ENCODE measurements around the gene TMED1. TPM values are rescaled to one million over a fixed set of nuclear protein-coding genes. Genes with fewer than 3 reads are reported as not detected.

The TMED1 gene
- total RNA-seq, 1 experiment from 2014 or later, result 26.3 TPM

- Histone ChIP-seq H3K36me3 (ENCODE audit: control insufficient read depth in 1 of 2, insufficient read depth in 2 of 2, low read length in 2 of 2) (no peaks in the 10 kb centered on the region), H3K9me3 (ENCODE audit: control insufficient read depth in 1 of 2, insufficient read depth in 1 of 2, low read depth in 1 of 2, low read length in 2 of 2) (no peaks in the 10 kb centered on the region), H3K27ac (ENCODE audit: low read depth, low read length) (no peak overlapping the region), H3K9me2 (ENCODE audit: insufficient read depth) (no peaks in the 10 kb centered on the region), H3K79me2 (ENCODE audit: insufficient read depth, low read length) (no peaks in the 10 kb centered on the region), H4K20me1 (ENCODE audit: insufficient read depth) (no peaks in the 10 kb centered on the region), H3K27me3 (ENCODE audit: insufficient read depth, low read length) (no peaks in the 10 kb centered on the region), H3K9ac (ENCODE audit: low read length) (no peak overlapping the region), H3K4me2 (ENCODE audit: low read length) (no peak overlapping the region), H3K4me3 (replicated peaks in 1 of 2; ENCODE audit: low read depth in 1 of 2, low read length in 2 of 2) (no peak overlapping the region), H2AFZ (ENCODE audit: low read depth, low read length, poor library complexity, severe bottlenecking) (no peak overlapping the region), H3K4me1 (ENCODE audit: control insufficient read depth in 1 of 2, insufficient read depth in 2 of 2, low read length in 2 of 2) (peaks cover 2 to 12% of the 10 kb centered on the region in 2 experiments; a peak in 2 of 4 replicates)
- TF ChIP-seq JUND (IDR thresholded peaks at IDR 0.05) (no peak), SRF (IDR thresholded peaks at IDR 0.05; ENCODE audit: low read depth) (no peak), POLR2AphosphoS5 (IDR thresholded peaks at IDR 0.05; ENCODE audit: low read depth, low read length) (no peak), ZNF274 (IDR thresholded peaks at IDR 0.05; ENCODE audit: low read depth, low read length) (no peak), SP1 (IDR thresholded peaks at IDR 0.05; ENCODE audit: low read depth) (no peak), ATF3 (IDR thresholded peaks at IDR 0.05) (no peak), CTCF (IDR thresholded peaks at IDR 0.05 in 2 of 3, conservative IDR thresholded peaks at IDR 0.05 in 1 of 3; ENCODE audit: borderline replicate concordance in 1 of 3, insufficient read depth in 1 of 3, low read depth in 2 of 3, low read length in 2 of 3) (no peak), ZFX (IDR thresholded peaks at IDR 0.05) (no peak), ZBTB33 (IDR thresholded peaks at IDR 0.05; ENCODE audit: extremely low read depth, insufficient replicate concordance, low read length) (no peak), TCF7L2 (IDR thresholded peaks at IDR 0.05; ENCODE audit: borderline replicate concordance, extremely low read depth, insufficient read depth, insufficient read length) (no peak), REST (IDR thresholded peaks at IDR 0.05; ENCODE audit: low read depth) (no peak), EGR1 (IDR thresholded peaks at IDR 0.05; ENCODE audit: low read depth) (no peak), FOSL1 (IDR thresholded peaks at IDR 0.05; ENCODE audit: low read depth) (no peak), MAX (IDR thresholded peaks at IDR 0.05) (no peak)
- DNase-seq (ENCODE audit: low read depth, low spot score), result no peak
- ChIA-PET CTCF (interaction anchor here (0.8 to 2.0 kb wide), 2 partner anchors 10 to 14 kb away, joined by 3 to 10 read pairs; no protein-coding TSS in a partner anchor), POLR2A (interaction anchor here (1.1 to 1.2 kb wide), 2 partner anchors 11 to 15 kb away, joined by 3 to 4 read pairs; partner anchors contain the start of gene TMED1), RAD21 (ENCODE audit: low non-redundant PET in 1 of 2, low total read pairs in 2 of 2, uncharacterized antibody in 2 of 2, unreplicated experiment in 2 of 2) (no interaction called here)
- BruUV-seq (replicated peaks), result no TSS peak
- intact Hi-C loops (cut with micrococcal nuclease), result no loop called here
- ATAC-seq, result no peak
These were observed 14.6 kb upstream of the TMED1 start for GRCh38 chr19:10850631-10851030.
